22Rv1 (cell line): Measurements from ENCODE around the gene ZBTB33.

Source experiments
- CTCF ChIP-seq: fragments of 450-650 bp; IDR thresholded peaks from 2 replicates; pipeline ENCODE4 v1.5.1; 2017; ENCODE audit warnings: mild to moderate bottlenecking
- ZFX ChIP-seq: fragments of 450-650 bp; IDR thresholded peaks from 2 replicates; pipeline ENCODE4 v1.6.1; 2017; ENCODE audit warnings: antibody characterized with exemption, borderline replicate concordance

GRCh38 chrX:120293015-120293414, 42.4 kb downstream of the ZBTB33 start:
- TF ChIP-seq CTCF (no peak), ZFX (no peak)
